NCI-H1417 treated with DMSO at 0.1 percent for 48 hours (cell line): ENCODE measurements around the gene ADARB2.
"Not testable (repeated sequence)": the region's sequence is repeated elsewhere in the genome, so short reads cannot be mapped to it uniquely, and the experiment has no call there.

Source experiments
- DNase-seq: peaks from one replicate; lab custom pipeline; 2025; lab: John Stamatoyannopoulos, UW

ADARB2 gene

GRCh38 chr10:1642600-1643160, 94.6 kb downstream of the ADARB2 start:
- no peak for DNase-seq

GRCh38 chr10:1641402-1641801, 95.9 kb downstream of the ADARB2 start:
- DNase-seq: no peak

- no peak for DNase-seq
Observed at GRCh38 chr10:1638889-1639419, 98.4 kb downstream of the ADARB2 start.

- DNase-seq: no peak
Observed at GRCh38 chr10:1635340-1635739, 102.0 kb downstream of the ADARB2 start.

GRCh38 chr10:1634239-1634638, 103.1 kb downstream of the ADARB2 start:
- DNase-seq: no peak

- no peak for DNase-seq
Observed at GRCh38 chr10:1633783-1634182, 103.5 kb downstream of the ADARB2 start.

- no peak for DNase-seq
Observed at GRCh38 chr10:1632596-1632995, 104.7 kb downstream of the ADARB2 start.

GRCh38 chr10:1632141-1632540, 105.2 kb downstream of the ADARB2 start:
- DNase-seq: no peak

GRCh38 chr10:1631282-1631681, 106.0 kb downstream of the ADARB2 start:
- DNase-seq: no peak

- no peak for DNase-seq
Observed at GRCh38 chr10:1630304-1630703, 107.0 kb downstream of the ADARB2 start.

GRCh38 chr10:1629326-1630198, 107.8 kb downstream of the ADARB2 start:
- DNase-seq: no peak

- DNase-seq: no peak
Observed at GRCh38 chr10:1628757-1629156, 108.6 kb downstream of the ADARB2 start.

GRCh38 chr10:1627945-1628344, 109.4 kb downstream of the ADARB2 start:
- DNase-seq: no peak

- DNase-seq: no peak
Observed at GRCh38 chr10:1626835-1627234, 110.5 kb downstream of the ADARB2 start.

- no peak for DNase-seq
Observed at GRCh38 chr10:1626410-1626809, 110.9 kb downstream of the ADARB2 start.

GRCh38 chr10:1625731-1626130, 111.6 kb downstream of the ADARB2 start:
- no peak for DNase-seq

- DNase-seq: no peak
Observed at GRCh38 chr10:1625079-1625478, 112.2 kb downstream of the ADARB2 start.

- DNase-seq: no peak
Observed at GRCh38 chr10:1624240-1624639, 113.1 kb downstream of the ADARB2 start.

- DNase-seq: no peak
Observed at GRCh38 chr10:1620803-1621202, 116.5 kb downstream of the ADARB2 start.

- DNase-seq: not testable (repeated sequence)
Observed at GRCh38 chr10:1617376-1618317, 119.7 kb downstream of the ADARB2 start.

GRCh38 chr10:1616701-1617100, 120.6 kb downstream of the ADARB2 start:
- not testable (repeated sequence) for DNase-seq
